GM23338 (cell line): ENCODE data around the gene LTA4H.

Source experiments
- CREB1 ChIP-seq: fragments of 250-450 bp; sonication (Bioruptor Pico); IDR thresholded peaks from 2 replicates; pipeline ENCODE4 v1.5.0; 2020; ENCODE audit warnings: low read depth, mild to moderate bottlenecking, moderate library complexity
- CTCF ChIP-seq, 2 experiments: fragments of 200-600 bp in 1 of 2; sonication (generic) in 1 of 2; conservative IDR thresholded peaks; 2 replicates each; pipeline versions ENCODE4 v1.5.1 to v1.6.1; 2016 to 2017; ENCODE audit warnings: antibody characterized with exemption in 2 of 2, low read depth in 2 of 2, mild to moderate bottlenecking in 2 of 2, moderate library complexity in 1 of 2
- ETS1 ChIP-seq: IDR thresholded peaks from 2 replicates; pipeline ENCODE4 v1.6.1; 2016; ENCODE audit warnings: antibody characterized with exemption
- EZH2 ChIP-seq: fragments of 200-600 bp; sonication (generic); IDR thresholded peaks from one replicate; pipeline ENCODE4 v1.8.0; 2017; ENCODE audit warnings: antibody characterized with exemption, mild to moderate bottlenecking, low read depth; ENCODE audit not compliant: unreplicated experiment
- EZH2phosphoT487 ChIP-seq: fragments of 200-600 bp; sonication (generic); IDR thresholded peaks from one replicate; pipeline ENCODE4 v1.8.1; 2018; ENCODE audit warnings: antibody characterized with exemption; ENCODE audit not compliant: unreplicated experiment
- POLR2AphosphoS5 ChIP-seq: IDR thresholded peaks from 2 replicates; pipeline ENCODE4 v1.6.1; 2016; ENCODE audit warnings: antibody characterized with exemption, low read depth
- REST ChIP-seq: IDR thresholded peaks from one replicate; pipeline ENCODE4 v1.6.1; 2018; ENCODE audit warnings: antibody characterized with exemption; ENCODE audit not compliant: unreplicated experiment
- ZNF462 ChIP-seq: fragments of 250-450 bp; sonication (Bioruptor Pico); IDR thresholded peaks from 2 replicates; pipeline ENCODE4 v1.5.0; 2020; ENCODE audit warnings: mild to moderate bottlenecking, moderate library complexity

- TF ChIP-seq CTCF (conservative IDR thresholded peaks at IDR 0.05; ENCODE audit: low read depth in 2 of 2) = no peak
- TF ChIP-seq POLR2AphosphoS5 = no peak
- TF ChIP-seq EZH2 = no peak
- no peak for TF ChIP-seq REST
- no peak for TF ChIP-seq EZH2phosphoT487
- no peak for TF ChIP-seq CREB1 (CRISPR knock-in tag)
- no peak for TF ChIP-seq ETS1
- no peak for TF ChIP-seq ZNF462 (CRISPR knock-in tag)
Observed at GRCh38 chr12:95980437-95980836, 55.0 kb downstream of the LTA4H start.
